ENCODE data around the gene TCF12.

The TCF12 gene

GRCh38 chr15:57124036-57124435 lies 205.6 kb downstream of the TCF12 start:
- H3K9me3 ChIP-seq (ENCODE audit: control insufficient read depth in 1 of 2, low read length in 2 of 2) = no peaks in the 10 kb centered on the region
- H3K27ac ChIP-seq (ENCODE audit: low read length) = no peak overlapping the region
- H3K4me3 ChIP-seq (ENCODE audit: low read depth in 1 of 2, low read length in 2 of 2) = no peak overlapping the region

GRCh38 chr15:57129064-57129463 lies 210.6 kb downstream of the TCF12 start:
- Histone ChIP-seq H3K4me3 (ENCODE audit: low read depth in 1 of 2, low read length in 2 of 2) (no peak overlapping the region), H3K9me3 (ENCODE audit: control insufficient read depth in 1 of 2, low read length in 2 of 2) (no peaks in the 10 kb centered on the region), H3K27me3 (ENCODE audit: low read depth, low read length) (no peaks in the 10 kb centered on the region), H3K27ac (ENCODE audit: low read length) (no peak overlapping the region), H3K36me3 (ENCODE audit: control insufficient read depth in 1 of 2, insufficient read depth in 2 of 2, low read length in 2 of 2) (no peaks in the 10 kb centered on the region), H3K4me1 (ENCODE audit: control insufficient read depth in 1 of 2, insufficient read depth in 2 of 2, low read length in 2 of 2) (peaks cover 0 to 14% of the 10 kb centered on the region in 2 donors)

More at GRCh38 chr15:57124036-57124435, 205.6 kb downstream of the TCF12 start:
- Histone ChIP-seq H3K27me3 (ENCODE audit: low read depth, low read length) (no peaks in the 10 kb centered on the region), H3K36me3 (ENCODE audit: control insufficient read depth in 1 of 2, insufficient read depth in 2 of 2, low read length in 2 of 2) (no peaks in the 10 kb centered on the region), H3K4me1 (ENCODE audit: control insufficient read depth in 1 of 2, insufficient read depth in 2 of 2, low read length in 2 of 2) (no peaks in the 10 kb centered on the region)

GRCh38 chr15:57130956-57131355 lies 212.5 kb downstream of the TCF12 start:
- H3K4me3 ChIP-seq (ENCODE audit: low read depth in 1 of 2, low read length in 2 of 2) = no peak overlapping the region
- no peak overlapping the region for H3K27ac ChIP-seq (ENCODE audit: low read length)
- peaks cover 9 to 27% of the 10 kb centered on the region in 2 donors for H3K4me1 ChIP-seq (ENCODE audit: control insufficient read depth in 1 of 2, insufficient read depth in 2 of 2, low read length in 2 of 2)
- no peaks in the 10 kb centered on the region for H3K9me3 ChIP-seq (ENCODE audit: control insufficient read depth in 1 of 2, low read length in 2 of 2)
- H3K36me3 ChIP-seq (ENCODE audit: control insufficient read depth in 1 of 2, insufficient read depth in 2 of 2, low read length in 2 of 2) = no peaks in the 10 kb centered on the region
- H3K27me3 ChIP-seq (ENCODE audit: low read depth, low read length) = no peaks in the 10 kb centered on the region

- no peak overlapping the region for H3K27ac ChIP-seq (ENCODE audit: low read length)
- H3K4me1 ChIP-seq (ENCODE audit: control insufficient read depth in 1 of 2, insufficient read depth in 2 of 2, low read length in 2 of 2) = peaks cover 9 to 31% of the 10 kb centered on the region in 2 donors
- H3K9me3 ChIP-seq (ENCODE audit: control insufficient read depth in 1 of 2, low read length in 2 of 2) = no peaks in the 10 kb centered on the region
- no peak overlapping the region for H3K4me3 ChIP-seq (ENCODE audit: low read depth in 1 of 2, low read length in 2 of 2)
- H3K36me3 ChIP-seq (ENCODE audit: control insufficient read depth in 1 of 2, insufficient read depth in 2 of 2, low read length in 2 of 2) = no peaks in the 10 kb centered on the region
- H3K27me3 ChIP-seq (ENCODE audit: low read depth, low read length) = no peaks in the 10 kb centered on the region
Measured at GRCh38 chr15:57133127-57133968, 214.9 kb downstream of the TCF12 start.

GRCh38 chr15:57134071-57134605 lies 215.7 kb downstream of the TCF12 start:
- Histone ChIP-seq H3K4me3 (ENCODE audit: low read depth in 1 of 2, low read length in 2 of 2) (no peak overlapping the region), H3K4me1 (ENCODE audit: control insufficient read depth in 1 of 2, insufficient read depth in 2 of 2, low read length in 2 of 2) (peaks cover 9 to 31% of the 10 kb centered on the region in 2 donors), H3K9me3 (ENCODE audit: control insufficient read depth in 1 of 2, low read length in 2 of 2) (no peaks in the 10 kb centered on the region), H3K27me3 (ENCODE audit: low read depth, low read length) (no peaks in the 10 kb centered on the region), H3K36me3 (ENCODE audit: control insufficient read depth in 1 of 2, insufficient read depth in 2 of 2, low read length in 2 of 2) (no peaks in the 10 kb centered on the region), H3K27ac (ENCODE audit: low read length) (no peak overlapping the region)

- H3K27ac ChIP-seq (ENCODE audit: low read length) = no peak overlapping the region
- H3K36me3 ChIP-seq (ENCODE audit: control insufficient read depth in 1 of 2, insufficient read depth in 2 of 2, low read length in 2 of 2) = no peaks in the 10 kb centered on the region
- H3K4me1 ChIP-seq (ENCODE audit: control insufficient read depth in 1 of 2, insufficient read depth in 2 of 2, low read length in 2 of 2) = peaks cover 9 to 31% of the 10 kb centered on the region in 2 donors
- H3K4me3 ChIP-seq (ENCODE audit: low read depth in 1 of 2, low read length in 2 of 2) = no peak overlapping the region
- H3K9me3 ChIP-seq (ENCODE audit: control insufficient read depth in 1 of 2, low read length in 2 of 2) = no peaks in the 10 kb centered on the region
- no peaks in the 10 kb centered on the region for H3K27me3 ChIP-seq (ENCODE audit: low read depth, low read length)
Measured at GRCh38 chr15:57134851-57135250, 216.4 kb downstream of the TCF12 start.

- H3K4me1 ChIP-seq (ENCODE audit: control insufficient read depth in 1 of 2, insufficient read depth in 2 of 2, low read length in 2 of 2) = peaks cover 9 to 31% of the 10 kb centered on the region in 2 donors
- no peaks in the 10 kb centered on the region for H3K27me3 ChIP-seq (ENCODE audit: low read depth, low read length)
- no peak overlapping the region for H3K4me3 ChIP-seq (ENCODE audit: low read depth in 1 of 2, low read length in 2 of 2)
- no peaks in the 10 kb centered on the region for H3K36me3 ChIP-seq (ENCODE audit: control insufficient read depth in 1 of 2, insufficient read depth in 2 of 2, low read length in 2 of 2)
- no peak overlapping the region for H3K27ac ChIP-seq (ENCODE audit: low read length)
- no peaks in the 10 kb centered on the region for H3K9me3 ChIP-seq (ENCODE audit: control insufficient read depth in 1 of 2, low read length in 2 of 2)
Measured at GRCh38 chr15:57135800-57136199, 217.4 kb downstream of the TCF12 start.

- no peak overlapping the region for H3K4me3 ChIP-seq (ENCODE audit: low read depth in 1 of 2, low read length in 2 of 2)
- H3K27ac ChIP-seq (ENCODE audit: low read length) = no peak overlapping the region
- H3K27me3 ChIP-seq (ENCODE audit: low read depth, low read length) = no peaks in the 10 kb centered on the region
- H3K4me1 ChIP-seq (ENCODE audit: control insufficient read depth in 1 of 2, insufficient read depth in 2 of 2, low read length in 2 of 2) = peaks cover 9 to 24% of the 10 kb centered on the region in 2 donors
- H3K9me3 ChIP-seq (ENCODE audit: control insufficient read depth in 1 of 2, low read length in 2 of 2) = no peaks in the 10 kb centered on the region
- H3K36me3 ChIP-seq (ENCODE audit: control insufficient read depth in 1 of 2, insufficient read depth in 2 of 2, low read length in 2 of 2) = no peaks in the 10 kb centered on the region
Measured at GRCh38 chr15:57138349-57138788, 219.9 kb downstream of the TCF12 start.

- Histone ChIP-seq H3K36me3 (ENCODE audit: control insufficient read depth in 1 of 2, insufficient read depth in 2 of 2, low read length in 2 of 2) (no peaks in the 10 kb centered on the region), H3K9me3 (ENCODE audit: control insufficient read depth in 1 of 2, low read length in 2 of 2) (no peaks in the 10 kb centered on the region), H3K27me3 (ENCODE audit: low read depth, low read length) (no peaks in the 10 kb centered on the region), H3K4me3 (ENCODE audit: low read depth in 1 of 2, low read length in 2 of 2) (no peak overlapping the region), H3K27ac (ENCODE audit: low read length) (no peak overlapping the region), H3K4me1 (ENCODE audit: control insufficient read depth in 1 of 2, insufficient read depth in 2 of 2, low read length in 2 of 2) (peaks cover 0 to 23% of the 10 kb centered on the region in 2 donors)
Measured at GRCh38 chr15:57143511-57144078, 225.2 kb downstream of the TCF12 start.

GRCh38 chr15:57144448-57144847 lies 226.0 kb downstream of the TCF12 start:
- Histone ChIP-seq H3K36me3 (ENCODE audit: control insufficient read depth in 1 of 2, insufficient read depth in 2 of 2, low read length in 2 of 2) (no peaks in the 10 kb centered on the region), H3K27ac (ENCODE audit: low read length) (no peak overlapping the region), H3K27me3 (ENCODE audit: low read depth, low read length) (no peaks in the 10 kb centered on the region), H3K4me1 (ENCODE audit: control insufficient read depth in 1 of 2, insufficient read depth in 2 of 2, low read length in 2 of 2) (peaks cover 0 to 29% of the 10 kb centered on the region in 2 donors), H3K9me3 (ENCODE audit: control insufficient read depth in 1 of 2, low read length in 2 of 2) (no peaks in the 10 kb centered on the region), H3K4me3 (ENCODE audit: low read depth in 1 of 2, low read length in 2 of 2) (no peak overlapping the region)

- no peaks in the 10 kb centered on the region for H3K36me3 ChIP-seq (ENCODE audit: control insufficient read depth in 1 of 2, insufficient read depth in 2 of 2, low read length in 2 of 2)
- peak overlapping the region; percentile 6 for H3K27ac ChIP-seq (ENCODE audit: low read length)
- peaks cover 0 to 34% of the 10 kb centered on the region in 2 donors for H3K4me1 ChIP-seq (ENCODE audit: control insufficient read depth in 1 of 2, insufficient read depth in 2 of 2, low read length in 2 of 2)
- H3K9me3 ChIP-seq (ENCODE audit: control insufficient read depth in 1 of 2, low read length in 2 of 2) = no peaks in the 10 kb centered on the region
- H3K4me3 ChIP-seq (ENCODE audit: low read depth in 1 of 2, low read length in 2 of 2) = peak overlapping the region; percentile 32 to 47
- H3K27me3 ChIP-seq (ENCODE audit: low read depth, low read length) = no peaks in the 10 kb centered on the region
Measured at GRCh38 chr15:57146506-57147201, 228.2 kb downstream of the TCF12 start.

Data from muscle layer of duodenum (tissue), 2 donors.